DND-41 (cell line): ENCODE results near the gene DDX60.

Experiments used
- ATAC-seq: fragments of 200-7000 bp; cut with Tn5 transposase; 3 replicates; pipeline ENCODE4 v1.9.1; 2021; ENCODE audit warnings: low read depth; ENCODE audit not compliant: insufficient read depth
- DNase-seq: peaks from one replicate; pipeline ENCODE4 v3.0.0-alpha.2; 2020
- H2AFZ ChIP-seq: 2 replicates; pipeline ENCODE4 v1.6.0; 2012; ENCODE audit warnings: low read depth, low read length
- H3K27ac ChIP-seq: 2 replicates; pipeline ENCODE4 v1.5.1; 2012; ENCODE audit warnings: low read length, inconsistent platforms
- H3K27me3 ChIP-seq: fragments of 200-600 bp; sonication (generic); 2 replicates; pipeline ENCODE4 v1.6.0; 2012; ENCODE audit warnings: low read length, mild to moderate bottlenecking, inconsistent platforms; ENCODE audit not compliant: insufficient read depth, poor library complexity
- H3K36me3 ChIP-seq: 2 replicates; pipeline ENCODE4 v1.5.1; 2012; ENCODE audit warnings: low read length, inconsistent platforms; ENCODE audit not compliant: insufficient read depth
- H3K4me1 ChIP-seq: 2 replicates; pipeline ENCODE4 v1.5.1; 2012; ENCODE audit warnings: mild to moderate bottlenecking, low read length; ENCODE audit not compliant: insufficient read depth
- H3K4me2 ChIP-seq: 2 replicates; pipeline ENCODE4 v1.6.0; 2012; ENCODE audit warnings: mild to moderate bottlenecking, moderate library complexity, low read length, inconsistent platforms; ENCODE audit not compliant: insufficient read depth
- H3K4me3 ChIP-seq, 2 experiments: fragments of 200-600 bp in 1 of 2; shearing (Covaris generic) in 1 of 2; 2 replicates each; pipeline ENCODE4 v1.5.1; 2012 to 2016; ENCODE audit warnings: inconsistent platforms in 2 of 2, low read length in 2 of 2, mild to moderate bottlenecking in 2 of 2, low read depth in 1 of 2, moderate library complexity in 1 of 2
- H3K79me2 ChIP-seq: 2 replicates; pipeline ENCODE4 v1.6.0; 2012; ENCODE audit warnings: low read length, inconsistent platforms; ENCODE audit not compliant: insufficient read depth
- H3K9ac ChIP-seq: 2 replicates; pipeline ENCODE4 v1.6.0; 2012; ENCODE audit warnings: low read depth, mild to moderate bottlenecking, inconsistent platforms, low read length, moderate library complexity
- H3K9me3 ChIP-seq: 2 replicates; pipeline ENCODE4 v1.5.1; 2012; ENCODE audit warnings: low read length, moderate library complexity, mild to moderate bottlenecking, inconsistent platforms; ENCODE audit not compliant: insufficient read depth, severe bottlenecking
- H4K20me1 ChIP-seq: 2 replicates; pipeline ENCODE4 v1.6.0; 2012; ENCODE audit warnings: low read length; ENCODE audit not compliant: insufficient read depth
- EZH2 ChIP-seq: IDR thresholded peaks from 3 replicates; pipeline ENCODE4 v1.6.1; 2012; ENCODE audit warnings: borderline replicate concordance, low read depth, mild to moderate bottlenecking, moderate library complexity, low read length, inconsistent platforms; ENCODE audit not compliant: severe bottlenecking
- TF ChIP-seq, protein P1 (sequence below): IDR thresholded peaks from 2 replicates; pipeline ENCODE4 v1.5.1; 2012; ENCODE audit warnings: borderline replicate concordance, low read length, moderate library complexity, mild to moderate bottlenecking; ENCODE audit not compliant: poor library complexity, severe bottlenecking; ENCODE audit errors: extremely low read depth

Gene DDX60

DNA sequence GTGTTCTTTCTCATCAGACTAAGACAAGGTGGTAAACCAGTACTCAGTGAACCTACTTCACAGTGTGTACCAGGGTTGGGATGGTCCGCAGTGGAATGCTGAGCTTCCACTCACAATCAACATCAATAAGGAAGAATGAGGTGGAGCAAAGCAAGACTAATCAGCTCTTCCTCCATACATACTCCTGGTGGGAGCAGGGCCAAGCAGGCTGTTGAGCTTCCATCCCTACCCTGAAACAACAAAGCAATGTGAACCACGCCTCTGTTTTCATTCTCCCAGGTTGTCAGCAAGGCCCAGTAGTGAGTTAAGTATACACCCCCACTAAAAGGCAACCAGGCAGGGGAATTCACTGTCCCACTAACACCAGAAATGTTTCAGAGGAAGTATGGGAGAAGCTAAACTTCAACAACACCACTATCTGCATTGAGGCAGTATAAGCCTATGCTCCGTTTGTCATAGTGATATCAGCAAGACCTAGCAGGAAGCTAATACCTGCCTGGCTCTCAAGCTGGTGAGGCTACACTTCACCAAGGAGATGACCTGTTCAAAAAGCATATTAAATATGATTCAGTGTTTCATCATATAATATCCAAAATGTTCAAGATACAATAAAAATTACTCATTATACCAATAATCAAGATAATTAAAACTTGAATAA, 109.5 kb downstream of the DDX60 start:
- no peak overlapping the region for H2AFZ ChIP-seq
- TF ChIP-seq EZH2, result no peak
- TF ChIP-seq, protein P1, sequence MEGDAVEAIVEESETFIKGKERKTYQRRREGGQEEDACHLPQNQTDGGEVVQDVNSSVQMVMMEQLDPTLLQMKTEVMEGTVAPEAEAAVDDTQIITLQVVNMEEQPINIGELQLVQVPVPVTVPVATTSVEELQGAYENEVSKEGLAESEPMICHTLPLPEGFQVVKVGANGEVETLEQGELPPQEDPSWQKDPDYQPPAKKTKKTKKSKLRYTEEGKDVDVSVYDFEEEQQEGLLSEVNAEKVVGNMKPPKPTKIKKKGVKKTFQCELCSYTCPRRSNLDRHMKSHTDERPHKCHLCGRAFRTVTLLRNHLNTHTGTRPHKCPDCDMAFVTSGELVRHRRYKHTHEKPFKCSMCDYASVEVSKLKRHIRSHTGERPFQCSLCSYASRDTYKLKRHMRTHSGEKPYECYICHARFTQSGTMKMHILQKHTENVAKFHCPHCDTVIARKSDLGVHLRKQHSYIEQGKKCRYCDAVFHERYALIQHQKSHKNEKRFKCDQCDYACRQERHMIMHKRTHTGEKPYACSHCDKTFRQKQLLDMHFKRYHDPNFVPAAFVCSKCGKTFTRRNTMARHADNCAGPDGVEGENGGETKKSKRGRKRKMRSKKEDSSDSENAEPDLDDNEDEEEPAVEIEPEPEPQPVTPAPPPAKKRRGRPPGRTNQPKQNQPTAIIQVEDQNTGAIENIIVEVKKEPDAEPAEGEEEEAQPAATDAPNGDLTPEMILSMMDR, result no peak
- no peaks in the 10 kb centered on the region for H3K27me3 ChIP-seq
- H3K79me2 ChIP-seq, result no peaks in the 10 kb centered on the region
- no peak overlapping the region for H3K4me2 ChIP-seq
- no peak overlapping the region for H3K27ac ChIP-seq
- H3K36me3 ChIP-seq, result no peaks in the 10 kb centered on the region
- no peak overlapping the region for H3K4me3 ChIP-seq
- ATAC-seq (no peak), DNase-seq (no peak)
- H4K20me1 ChIP-seq, result no peaks in the 10 kb centered on the region
- peaks cover 3% of the 10 kb centered on the region for H3K9me3 ChIP-seq
- no peaks in the 10 kb centered on the region for H3K4me1 ChIP-seq
- H3K9ac ChIP-seq, result no peak overlapping the region

DNA sequence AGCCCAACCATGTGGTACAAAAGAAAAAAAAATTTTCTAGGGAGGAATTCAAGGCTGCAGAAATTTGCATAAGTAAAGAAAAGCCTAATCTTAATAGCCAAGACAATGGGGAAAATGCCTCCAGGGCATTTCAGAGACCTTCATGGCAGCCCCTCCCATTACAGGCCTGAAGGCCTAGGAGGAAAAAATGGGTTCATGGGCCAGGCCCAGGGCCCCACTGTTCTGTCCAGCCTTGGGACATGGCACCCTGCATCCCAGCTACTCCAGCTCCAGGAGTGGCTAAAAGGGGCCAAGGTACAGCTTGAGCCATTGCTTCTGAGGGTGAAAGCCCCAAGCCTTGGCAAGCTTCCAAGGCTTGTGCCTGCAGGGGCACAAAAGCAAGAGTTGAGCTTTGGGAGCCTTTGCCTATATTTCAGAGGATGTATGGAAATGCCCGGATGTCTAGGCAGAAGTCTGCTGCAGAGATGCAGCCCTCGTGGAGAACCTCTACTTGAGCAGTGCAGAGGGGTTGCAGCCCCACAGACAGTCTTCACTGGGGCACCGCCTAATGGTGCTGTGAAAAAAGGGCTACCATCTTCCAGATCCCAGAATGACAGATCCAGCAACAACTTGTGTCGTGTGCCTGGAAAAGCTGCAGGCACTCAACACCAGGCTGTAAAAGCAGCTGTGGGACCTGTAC, 115.2 kb downstream of the DDX60 start:
- H3K79me2 ChIP-seq, result no peaks in the 10 kb centered on the region
- DNase-seq, result no peak
- peaks cover 18% of the 10 kb centered on the region for H3K4me1 ChIP-seq
- H3K27me3 ChIP-seq, result no peaks in the 10 kb centered on the region
- no peak overlapping the region for H3K9ac ChIP-seq
- H4K20me1 ChIP-seq, result no peaks in the 10 kb centered on the region
- 0 out of 4 replicates have a peak overlapping the region, but pooled peaks of 1 of the 2 experiments have one; percentile 9 for H3K4me3 ChIP-seq
- H3K36me3 ChIP-seq, result no peaks in the 10 kb centered on the region
- no peak overlapping the region for H3K4me2 ChIP-seq
- TF ChIP-seq EZH2, result no peak
- no peak overlapping the region for H3K27ac ChIP-seq
- peaks cover 21% of the 10 kb centered on the region for H3K9me3 ChIP-seq
- H2AFZ ChIP-seq, result no peak overlapping the region
- ATAC-seq, result no peak

DNA sequence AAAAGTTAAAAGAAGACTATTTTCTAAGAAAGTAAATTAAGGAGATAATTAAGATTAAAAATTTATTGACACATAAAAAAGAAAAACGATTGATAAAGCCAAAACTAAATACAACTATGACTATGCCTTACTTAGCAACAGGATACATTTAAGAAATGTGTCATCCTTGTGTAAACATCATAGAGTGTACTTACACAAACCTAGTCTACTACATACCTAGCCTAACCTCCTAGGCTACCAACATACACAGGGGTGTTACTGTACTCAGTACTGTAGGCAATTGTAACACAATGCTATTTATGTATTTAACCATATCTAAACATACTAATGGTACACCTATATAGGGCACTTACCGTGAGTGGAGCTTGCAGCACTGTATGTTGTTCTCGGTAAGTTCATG, 117.9 kb downstream of the DDX60 start:
- H3K27ac ChIP-seq, result no peak overlapping the region
- H3K36me3 ChIP-seq, result no peaks in the 10 kb centered on the region
- H3K4me2 ChIP-seq, result no peak overlapping the region
- H2AFZ ChIP-seq, result no peak overlapping the region
- no peak overlapping the region for H3K4me3 ChIP-seq
- no peaks in the 10 kb centered on the region for H3K27me3 ChIP-seq
- H3K9me3 ChIP-seq, result peaks cover 21% of the 10 kb centered on the region
- peaks cover 21% of the 10 kb centered on the region for H3K4me1 ChIP-seq
- no peak for DNase-seq
- TF ChIP-seq EZH2, result no peak
- TF ChIP-seq, protein P1, result no peak
- H3K9ac ChIP-seq, result no peak overlapping the region
- no peak for ATAC-seq
- H4K20me1 ChIP-seq, result no peaks in the 10 kb centered on the region
- H3K79me2 ChIP-seq, result no peaks in the 10 kb centered on the region

DNA sequence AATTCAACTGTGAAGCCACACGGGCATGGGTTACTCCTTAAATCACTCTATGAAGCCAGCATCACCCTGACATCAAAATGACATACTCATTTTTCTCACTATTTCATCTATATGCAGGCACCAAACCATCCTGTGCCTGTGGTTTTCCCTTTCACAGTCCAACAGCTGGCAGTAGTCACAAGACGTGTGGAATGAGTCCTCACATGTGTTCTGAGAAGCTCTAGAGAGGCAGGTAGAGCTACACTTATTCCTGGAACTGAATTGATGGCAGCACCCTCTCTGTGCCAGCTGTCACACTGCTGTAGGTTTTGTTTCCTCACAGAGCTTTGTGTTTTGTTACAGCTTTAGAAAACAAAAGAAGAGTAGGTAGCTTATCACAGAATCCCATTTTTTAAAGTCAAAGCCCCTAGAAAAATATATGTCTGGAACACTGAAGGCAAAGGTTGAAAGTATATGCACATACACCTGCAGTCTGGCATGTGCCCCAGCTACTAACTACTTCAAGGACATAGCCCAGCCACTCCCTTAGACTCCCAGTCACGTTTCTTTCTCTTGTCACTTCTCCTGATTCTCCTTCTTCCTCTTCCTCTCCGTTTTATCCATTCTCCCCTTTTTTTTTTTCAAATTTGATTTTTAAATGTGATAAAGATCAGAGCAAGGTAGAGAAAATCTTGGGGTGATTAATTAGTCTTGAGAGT, 119.1 kb downstream of the DDX60 start:
- Histone ChIP-seq H3K79me2 (no peaks in the 10 kb centered on the region), H3K9me3 (peaks cover 20% of the 10 kb centered on the region), H3K27me3 (no peaks in the 10 kb centered on the region), H2AFZ (no peak overlapping the region), H3K4me2 (peak overlapping the region; percentile 37), H3K4me3 (no peak overlapping the region), H3K4me1 (peaks cover 21% of the 10 kb centered on the region), H3K9ac (no peak overlapping the region), H4K20me1 (no peaks in the 10 kb centered on the region), H3K36me3 (no peaks in the 10 kb centered on the region), H3K27ac (no peak overlapping the region)
- peak; percentile 98 for ATAC-seq
- peak; percentile 73 for DNase-seq
- TF ChIP-seq, protein P1, result no peak
- TF ChIP-seq EZH2, result no peak
